ENCODE measurements around the gene SLC35E2B. TPM values are rescaled to one million over a fixed set of nuclear protein-coding genes. Genes with fewer than 3 reads are reported as not detected.

Gene SLC35E2B
- polyA plus RNA-seq, 2 of the 4 experiments (the other 2 are of a cell fraction): 10.8 to 13.6 TPM

DNA sequence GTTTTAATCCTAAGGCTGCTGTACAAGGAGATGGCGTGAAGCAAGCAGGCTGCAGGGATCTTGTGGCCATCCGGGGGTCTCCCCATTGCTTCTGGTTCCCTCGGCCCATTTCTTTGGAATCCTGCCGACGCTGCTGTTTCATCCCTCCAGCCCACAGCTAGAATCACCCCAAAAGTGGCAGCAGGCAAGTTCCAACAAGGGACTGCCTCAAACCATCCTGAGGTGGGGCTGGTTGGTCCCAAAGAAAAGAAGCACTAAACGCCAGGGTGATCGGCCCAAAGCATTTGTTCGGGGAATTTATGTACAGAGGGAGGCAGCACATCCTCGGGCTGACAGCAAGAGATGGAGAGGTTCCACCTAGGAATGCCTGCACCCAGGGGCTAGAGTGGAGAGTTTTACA lies 81.8 kb downstream of the SLC35E2B start:
- ATAC-seq (no peak), FAIRE-seq (no peak), DNase-seq (ENCODE audit: low read depth in 1 of 2, low spot score in 1 of 2) (no peak)
- Histone ChIP-seq H3K4me1 (peaks cover 11% of the 10 kb centered on the region), H3K27ac (no peak overlapping the region), H3K4me2 (no peak overlapping the region), H3K9me3 (no peaks in the 10 kb centered on the region), H3K4me3 (no peak overlapping the region)
- ChIA-PET CTCF (no interaction called here), POLR2A (no interaction called here)
- WGBS (ENCODE audit: missing lambda C conversion rate): 55% methylated on average over 9 of the region's 9 CpGs
- TF ChIP-seq RAD21 (conservative IDR thresholded peaks at IDR 0.05 in 1 of 2, IDR thresholded peaks at IDR 0.05 in 1 of 2) (no peak), FOSB (CRISPR knock-in tag; IDR thresholded peaks at IDR 0.05) (no peak), HDAC2 (IDR thresholded peaks at IDR 0.05) (no peak), RARB (CRISPR knock-in tag; IDR thresholded peaks at IDR 0.05) (no peak), MAFK (IDR thresholded peaks at IDR 0.05; ENCODE audit: partially characterized antibody) (no peak), RFX5 (IDR thresholded peaks at IDR 0.05) (no peak), JUNB (IDR thresholded peaks at IDR 0.05) (no peak), HMGXB4 (CRISPR knock-in tag; IDR thresholded peaks at IDR 0.05; ENCODE audit: borderline replicate concordance) (no peak), EP300 (IDR thresholded peaks at IDR 0.05) (no peak), SREBF2 (IDR thresholded peaks at IDR 0.05) (no peak), HOXB5 (CRISPR knock-in tag; IDR thresholded peaks at IDR 0.05) (no peak), KDM1A (IDR thresholded peaks at IDR 0.05; ENCODE audit: low read depth) (no peak), ZSCAN20 (CRISPR knock-in tag; IDR thresholded peaks at IDR 0.05) (no peak), ELK1 (IDR thresholded peaks at IDR 0.05; ENCODE audit: low read depth, low read length) (no peak), CBX8 (IDR thresholded peaks at IDR 0.05) (no peak), POLR2A (IDR thresholded peaks at IDR 0.05; ENCODE audit: low read length) (no peak)
- TF ChIP-seq, protein P1, sequence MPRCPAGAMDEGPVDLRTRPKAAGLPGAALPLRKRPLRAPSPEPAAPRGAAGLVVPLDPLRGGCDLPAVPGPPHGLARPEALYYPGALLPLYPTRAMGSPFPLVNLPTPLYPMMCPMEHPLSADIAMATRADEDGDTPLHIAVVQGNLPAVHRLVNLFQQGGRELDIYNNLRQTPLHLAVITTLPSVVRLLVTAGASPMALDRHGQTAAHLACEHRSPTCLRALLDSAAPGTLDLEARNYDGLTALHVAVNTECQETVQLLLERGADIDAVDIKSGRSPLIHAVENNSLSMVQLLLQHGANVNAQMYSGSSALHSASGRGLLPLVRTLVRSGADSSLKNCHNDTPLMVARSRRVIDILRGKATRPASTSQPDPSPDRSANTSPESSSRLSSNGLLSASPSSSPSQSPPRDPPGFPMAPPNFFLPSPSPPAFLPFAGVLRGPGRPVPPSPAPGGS (IDR thresholded peaks at IDR 0.05): no peak
- TF ChIP-seq, protein P2, sequence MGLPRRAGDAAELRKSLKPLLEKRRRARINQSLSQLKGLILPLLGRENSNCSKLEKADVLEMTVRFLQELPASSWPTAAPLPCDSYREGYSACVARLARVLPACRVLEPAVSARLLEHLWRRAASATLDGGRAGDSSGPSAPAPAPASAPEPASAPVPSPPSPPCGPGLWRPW (IDR thresholded peaks at IDR 0.05): no peak

DNA sequence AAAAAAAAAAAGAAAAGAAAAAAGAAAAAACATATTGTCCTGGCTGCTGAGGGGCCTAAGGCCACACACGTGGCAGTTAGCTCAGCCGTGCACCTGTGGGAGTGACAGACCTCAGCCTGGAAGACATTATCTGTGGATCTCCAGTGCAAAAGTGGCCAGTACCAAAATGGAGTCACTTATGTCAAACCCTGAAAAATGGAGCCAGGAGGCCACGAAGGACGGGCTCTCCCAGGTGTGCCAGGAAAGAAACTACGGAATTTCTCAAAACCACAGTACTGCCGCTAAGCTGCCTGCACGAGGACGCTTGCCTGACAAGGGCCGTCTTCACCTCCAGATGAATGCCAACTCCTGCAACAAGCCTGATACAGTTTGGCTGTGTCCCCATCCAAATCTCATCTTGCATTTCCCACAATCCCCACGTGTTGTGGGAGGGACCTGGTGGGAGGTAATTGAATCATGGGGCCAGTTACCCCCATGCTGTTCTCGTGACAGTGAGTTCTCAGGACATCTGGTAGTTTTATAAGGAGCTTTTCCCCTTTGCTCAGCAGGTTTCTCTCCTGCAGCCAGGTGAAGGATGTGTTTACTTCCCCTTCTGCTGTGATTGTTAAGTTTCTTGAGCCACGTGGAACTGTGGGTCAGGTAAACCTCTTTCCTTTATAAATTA lies 82.6 kb downstream of the SLC35E2B start:
- WGBS (ENCODE audit: missing lambda C conversion rate): 70% methylated on average over 12 of the region's 12 CpGs

More for the DNA sequence above, 82.6 kb downstream of the SLC35E2B start:
- Histone ChIP-seq H3K9me3 (no peaks in the 10 kb centered on the region), H3K4me1 (peaks cover 11% of the 10 kb centered on the region), H3K4me2 (no peak overlapping the region), H3K4me3 (no peak overlapping the region), H3K27ac (no peak overlapping the region)
- ATAC-seq: no peak
- ChIA-PET CTCF (interaction anchor here (1.0 kb wide), 1 partner anchor 56 kb away, joined by 4 read pairs; no protein-coding TSS in a partner anchor), POLR2A (no interaction called here)
- TF ChIP-seq, protein P3, sequence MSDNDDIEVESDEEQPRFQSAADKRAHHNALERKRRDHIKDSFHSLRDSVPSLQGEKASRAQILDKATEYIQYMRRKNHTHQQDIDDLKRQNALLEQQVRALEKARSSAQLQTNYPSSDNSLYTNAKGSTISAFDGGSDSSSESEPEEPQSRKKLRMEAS (IDR thresholded peaks at IDR 0.05): no peak
- no peak for TF ChIP-seq SMC3 (IDR thresholded peaks at IDR 0.05)
- TF ChIP-seq, protein P1 (IDR thresholded peaks at IDR 0.05): no peak
- no peak for TF ChIP-seq HOXA7 (CRISPR knock-in tag; IDR thresholded peaks at IDR 0.05)
- TF ChIP-seq MAZ (IDR thresholded peaks at IDR 0.05; ENCODE audit: borderline replicate concordance, low read depth, low read length): no peak
- TF ChIP-seq, protein P4, sequence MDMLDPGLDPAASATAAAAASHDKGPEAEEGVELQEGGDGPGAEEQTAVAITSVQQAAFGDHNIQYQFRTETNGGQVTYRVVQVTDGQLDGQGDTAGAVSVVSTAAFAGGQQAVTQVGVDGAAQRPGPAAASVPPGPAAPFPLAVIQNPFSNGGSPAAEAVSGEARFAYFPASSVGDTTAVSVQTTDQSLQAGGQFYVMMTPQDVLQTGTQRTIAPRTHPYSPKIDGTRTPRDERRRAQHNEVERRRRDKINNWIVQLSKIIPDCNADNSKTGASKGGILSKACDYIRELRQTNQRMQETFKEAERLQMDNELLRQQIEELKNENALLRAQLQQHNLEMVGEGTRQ (IDR thresholded peaks at IDR 0.05): no peak
- TF ChIP-seq, protein P2 (IDR thresholded peaks at IDR 0.05): no peak
- no peak for TF ChIP-seq CEBPB (IDR thresholded peaks at IDR 0.05)
- TF ChIP-seq FOSL2 (IDR thresholded peaks at IDR 0.05): no peak
- TF ChIP-seq FOSL2 (CRISPR knock-in tag; IDR thresholded peaks at IDR 0.05): no peak
- TF ChIP-seq POLR2AphosphoS2 (conservative IDR thresholded peaks at IDR 0.05; ENCODE audit: low read length): no peak
- no peak for FAIRE-seq
- DNase-seq (ENCODE audit: low read depth in 1 of 2, low spot score in 1 of 2): no peak

All from A549 (cell line).